Fibroblast of lung (primary cell): ENCODE results near the gene JAKMIP1. TPM values are rescaled to one million over a fixed set of nuclear protein-coding genes. Genes with fewer than 3 reads are reported as not detected.

ENCODE experiments used
- DNase-seq, 2 donors: peaks; one replicate each; pipeline versions ENCODE4 v3.0.0 to v3.0.0-alpha.2; 2010; ENCODE audit warnings: low read depth in 2 of 2
- H2AFZ ChIP-seq: 2 replicates; pipeline ENCODE4 v1.5.1; 2012; ENCODE audit warnings: low read length, control low read depth, inconsistent platforms
- H3K27ac ChIP-seq: 2 replicates; pipeline ENCODE4 v1.5.1; 2011; ENCODE audit warnings: low read length, control low read depth; ENCODE audit not compliant: insufficient read depth
- H3K27me3 ChIP-seq: 2 replicates; pipeline ENCODE4 v1.5.1; 2011; ENCODE audit warnings: mild to moderate bottlenecking, low read length; ENCODE audit not compliant: control insufficient read depth, insufficient read depth
- H3K36me3 ChIP-seq: 2 replicates; pipeline ENCODE4 v1.5.1; 2011; ENCODE audit warnings: low read length; ENCODE audit not compliant: control insufficient read depth, insufficient read depth
- H3K4me1 ChIP-seq: 2 replicates; pipeline ENCODE4 v1.5.1; 2011; ENCODE audit warnings: low read length; ENCODE audit not compliant: control insufficient read depth, insufficient read depth; ENCODE audit errors: extremely low read depth
- H3K4me2 ChIP-seq: 2 replicates; pipeline ENCODE4 v1.5.1; 2011; ENCODE audit warnings: low read length, control low read depth; ENCODE audit not compliant: insufficient read depth; ENCODE audit errors: extremely low read depth
- H3K4me3 ChIP-seq, 4 experiments: fragments of 200-600 bp in 1 of 4; sonication (generic) in 1 of 4; replicated peaks in 1 of 4; 2 replicates each; pipeline ENCODE4 v1.5.1; 2011 to 2016; ENCODE audit warnings: low read length in 4 of 4, low read depth in 3 of 4, mild to moderate bottlenecking in 3 of 4, control low read depth in 2 of 4, inconsistent platforms in 1 of 4, mixed read lengths in 1 of 4; ENCODE audit not compliant: insufficient read depth in 1 of 4; ENCODE audit errors: control extremely low read depth in 1 of 4
- H3K79me2 ChIP-seq: 2 replicates; pipeline ENCODE4 v1.5.1; 2012; ENCODE audit warnings: mild to moderate bottlenecking, low read length, inconsistent platforms; ENCODE audit not compliant: control insufficient read depth, insufficient read depth
- H3K9ac ChIP-seq: 2 replicates; pipeline ENCODE4 v1.5.1; 2011; ENCODE audit warnings: mild to moderate bottlenecking, low read length, control low read depth; ENCODE audit not compliant: insufficient read depth
- H3K9me3 ChIP-seq: 2 replicates; pipeline ENCODE4 v1.5.1; 2012; ENCODE audit warnings: low read depth, low read length; ENCODE audit not compliant: control insufficient read depth, insufficient read depth
- H4K20me1 ChIP-seq: 2 replicates; pipeline ENCODE4 v1.5.1; 2011; ENCODE audit warnings: low read length; ENCODE audit not compliant: control insufficient read depth, insufficient read depth; ENCODE audit errors: extremely low read depth
- EZH2 ChIP-seq: IDR thresholded peaks from 2 replicates; pipeline ENCODE4 v1.5.1; 2012; ENCODE audit warnings: low read length, control low read depth, mild to moderate bottlenecking; ENCODE audit errors: missing control alignments
- polyA plus RNA-seq, 2 donors: library from polyadenylated mRNA; depleted of rRNA in 1 of 2; stranded (reverse) in 1 of 2; unstranded in 1 of 2; fragments of >200 nt; gene quantifications; 2 replicates each; pipeline ENCODE4 v1.2.1, GENCODE V29; 2011 to 2012; ENCODE audit warnings: missing spikeins in 1 of 2
- total RNA-seq: library from RNA; depleted of rRNA; stranded (reverse); fragments of >200 nt; gene quantifications from 2 replicates; pipeline ENCODE4 v1.2.1, GENCODE V29; 2014
- TF ChIP-seq, protein P1 (sequence below), 2 donors: IDR thresholded peaks in 1 of 2; conservative IDR thresholded peaks in 1 of 2; 1 replicate in 1 of 2; 2 replicates in 1 of 2; pipeline ENCODE4 v1.5.1; 2011 to 2012; ENCODE audit warnings: low read length in 2 of 2, control low read depth in 1 of 2, inconsistent platforms in 1 of 2, low read depth in 1 of 2, mild to moderate bottlenecking in 1 of 2

The JAKMIP1 gene
- total and polyA plus RNA-seq, 2 donors (not counting 1 experiment from before 2014, with no cell fraction given): not detected

DNA sequence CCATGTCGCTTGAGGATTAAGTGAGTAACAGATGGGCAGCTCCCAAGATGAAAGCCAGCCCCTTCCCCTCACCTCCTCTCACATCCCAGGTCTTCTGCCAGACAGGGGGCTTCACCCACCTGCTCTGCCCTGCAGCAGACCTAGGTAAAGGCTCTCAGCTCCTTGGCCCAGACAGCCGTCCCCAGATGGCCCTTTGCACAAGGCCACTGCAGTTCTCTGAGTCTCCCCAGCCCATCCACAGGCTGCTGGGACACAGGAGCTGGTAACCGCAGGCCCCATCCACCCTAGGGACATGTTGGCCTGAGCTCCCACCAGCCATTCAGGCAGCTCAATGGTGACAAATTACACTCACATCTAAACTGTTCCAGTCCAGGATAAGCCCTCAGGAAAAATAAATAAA is 197.4 kb downstream of the JAKMIP1 start:
- no peak overlapping the region for H2AFZ ChIP-seq
- no peak for DNase-seq
- no peak overlapping the region for H3K27ac ChIP-seq
- H3K27me3 ChIP-seq: no peaks in the 10 kb centered on the region
- H3K4me1 ChIP-seq: no peaks in the 10 kb centered on the region
- no peaks in the 10 kb centered on the region for H4K20me1 ChIP-seq
- H3K4me2 ChIP-seq: no peak overlapping the region
- H3K4me3 ChIP-seq: no peak overlapping the region
- H3K9ac ChIP-seq: no peak overlapping the region
- H3K79me2 ChIP-seq: no peaks in the 10 kb centered on the region
- no peaks in the 10 kb centered on the region for H3K36me3 ChIP-seq
- TF ChIP-seq EZH2: no peak
- TF ChIP-seq, protein P1, sequence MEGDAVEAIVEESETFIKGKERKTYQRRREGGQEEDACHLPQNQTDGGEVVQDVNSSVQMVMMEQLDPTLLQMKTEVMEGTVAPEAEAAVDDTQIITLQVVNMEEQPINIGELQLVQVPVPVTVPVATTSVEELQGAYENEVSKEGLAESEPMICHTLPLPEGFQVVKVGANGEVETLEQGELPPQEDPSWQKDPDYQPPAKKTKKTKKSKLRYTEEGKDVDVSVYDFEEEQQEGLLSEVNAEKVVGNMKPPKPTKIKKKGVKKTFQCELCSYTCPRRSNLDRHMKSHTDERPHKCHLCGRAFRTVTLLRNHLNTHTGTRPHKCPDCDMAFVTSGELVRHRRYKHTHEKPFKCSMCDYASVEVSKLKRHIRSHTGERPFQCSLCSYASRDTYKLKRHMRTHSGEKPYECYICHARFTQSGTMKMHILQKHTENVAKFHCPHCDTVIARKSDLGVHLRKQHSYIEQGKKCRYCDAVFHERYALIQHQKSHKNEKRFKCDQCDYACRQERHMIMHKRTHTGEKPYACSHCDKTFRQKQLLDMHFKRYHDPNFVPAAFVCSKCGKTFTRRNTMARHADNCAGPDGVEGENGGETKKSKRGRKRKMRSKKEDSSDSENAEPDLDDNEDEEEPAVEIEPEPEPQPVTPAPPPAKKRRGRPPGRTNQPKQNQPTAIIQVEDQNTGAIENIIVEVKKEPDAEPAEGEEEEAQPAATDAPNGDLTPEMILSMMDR (conservative IDR thresholded peaks at IDR 0.05 in 1 of 2, IDR thresholded peaks at IDR 0.05 in 1 of 2; ENCODE audit: low read depth in 1 of 2, low read length in 2 of 2): no peak
- no peaks in the 10 kb centered on the region for H3K9me3 ChIP-seq

- TF ChIP-seq EZH2: no peak
- TF ChIP-seq, protein P1 (conservative IDR thresholded peaks at IDR 0.05 in 1 of 2, IDR thresholded peaks at IDR 0.05 in 1 of 2; ENCODE audit: low read depth in 1 of 2, low read length in 2 of 2): no peak
- H3K79me2 ChIP-seq: no peaks in the 10 kb centered on the region
- H4K20me1 ChIP-seq: no peaks in the 10 kb centered on the region
- no peak overlapping the region for H3K4me2 ChIP-seq
- no peak overlapping the region for H2AFZ ChIP-seq
- H3K4me1 ChIP-seq: no peaks in the 10 kb centered on the region
- H3K27ac ChIP-seq: no peak overlapping the region
- DNase-seq: no peak
- no peaks in the 10 kb centered on the region for H3K27me3 ChIP-seq
- no peaks in the 10 kb centered on the region for H3K36me3 ChIP-seq
- no peaks in the 10 kb centered on the region for H3K9me3 ChIP-seq
- H3K4me3 ChIP-seq: no peak overlapping the region
- no peak overlapping the region for H3K9ac ChIP-seq
Observed at GRCh38 chr4:6002492-6002833, 197.9 kb downstream of the JAKMIP1 start.

GRCh38 chr4:6001680-6002491 is 198.5 kb downstream of the JAKMIP1 start:
- Histone ChIP-seq H3K9ac (no peak overlapping the region), H3K27ac (no peak overlapping the region), H3K36me3 (no peaks in the 10 kb centered on the region), H3K9me3 (no peaks in the 10 kb centered on the region), H3K4me2 (no peak overlapping the region), H3K79me2 (no peaks in the 10 kb centered on the region), H4K20me1 (no peaks in the 10 kb centered on the region), H3K27me3 (no peaks in the 10 kb centered on the region), H3K4me1 (no peaks in the 10 kb centered on the region), H3K4me3 (no peak overlapping the region), H2AFZ (no peak overlapping the region)
- DNase-seq: no peak
- no peak for TF ChIP-seq EZH2
- TF ChIP-seq, protein P1 (conservative IDR thresholded peaks at IDR 0.05 in 1 of 2, IDR thresholded peaks at IDR 0.05 in 1 of 2; ENCODE audit: low read depth in 1 of 2, low read length in 2 of 2): no peak
